Measurements from ENCODE around the gene AADAT. TPM values are rescaled to one million over a fixed set of nuclear protein-coding genes. Genes with fewer than 3 reads are reported as not detected.

The AADAT gene
- total and polyA plus RNA-seq, 2 of the 8 experiments (the other 6 are each of a cell fraction or from before 2014, with no cell fraction given), result 6.1 to 7.7 TPM

DNA sequence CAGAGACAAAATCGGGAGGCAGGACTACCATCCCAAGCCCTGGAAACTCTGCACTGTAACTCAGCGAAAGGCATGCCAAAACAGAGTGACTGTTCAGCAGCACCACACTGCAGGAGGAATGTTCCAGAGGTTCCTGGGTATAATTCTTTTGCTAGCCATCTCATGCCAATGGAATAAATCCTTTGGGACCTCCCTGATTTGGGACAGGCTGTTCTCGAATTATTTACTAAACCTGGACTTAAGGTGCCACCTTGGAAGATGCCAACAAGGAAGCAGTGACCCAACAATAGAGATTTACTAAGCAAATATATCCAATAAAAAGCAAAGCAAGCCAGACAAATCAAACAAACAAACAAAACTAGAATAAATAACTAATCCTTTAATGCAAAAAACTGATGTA lies 9.3 kb downstream of the AADAT start:
- no peak overlapping the region for H2BK20ac ChIP-seq (ENCODE audit: low read length)
- CTCF ChIA-PET (ENCODE audit: partially characterized antibody), result no interaction called here
- H3K79me2 ChIP-seq (ENCODE audit: control insufficient read depth in 1 of 2, insufficient read depth in 2 of 2, low read length in 2 of 2), result no peaks in the 10 kb centered on the region
- no peak overlapping the region for H2AK5ac ChIP-seq (ENCODE audit: low read depth, low read length)
- no peak overlapping the region for H3K14ac ChIP-seq (ENCODE audit: insufficient read length)
- H3K18ac ChIP-seq (ENCODE audit: extremely low read depth, low read length), result no peak overlapping the region
- 73% methylated on average over 3 of the region's 3 CpGs; no CpG with 5 or more reads in 1 of the 2 experiments for WGBS, 2 experiments (ENCODE audit: extremely low coverage in 1 of 2, insufficient coverage in 1 of 2, insufficient read length in 1 of 2, insufficient replicate concordance in 2 of 2, low coverage in 1 of 2, low lambda C conversion rate in 2 of 2, missing lambda C conversion rate in 1 of 2)
- no peak overlapping the region for H3K9ac ChIP-seq (replicated peaks in 1 of 4; ENCODE audit: extremely low read depth in 1 of 4, low read depth in 3 of 4, low read length in 3 of 4)
- no peak overlapping the region for H2BK15ac ChIP-seq (ENCODE audit: low read length)
- H4K8ac ChIP-seq (ENCODE audit: extremely low read depth, insufficient read depth, low read length), result no peak overlapping the region
- no peak overlapping the region for H3K4ac ChIP-seq (replicated peaks; ENCODE audit: insufficient read length, low read depth, low read length)
- no peaks in the 10 kb centered on the region for H3K4me1 ChIP-seq (replicated peaks in 1 of 4; ENCODE audit: control insufficient read depth in 3 of 4, insufficient read depth in 4 of 4, low read length in 3 of 4)
- no peak overlapping the region for H3K23ac ChIP-seq (ENCODE audit: insufficient read length)
- DNase-seq (ENCODE audit: low read depth in 1 of 2, low spot score in 2 of 2), result no peak
- no peaks in the 10 kb centered on the region for H3K9me3 ChIP-seq (ENCODE audit: insufficient read depth in 2 of 2, low read depth in 1 of 2, low read length in 1 of 2)
- no peak for FAIRE-seq
- H3K79me1 ChIP-seq (ENCODE audit: low read depth, low read length), result no peaks in the 10 kb centered on the region
- peaks cover 0 to 2% of the 10 kb centered on the region in 2 experiments for H4K20me1 ChIP-seq (replicated peaks in 1 of 2; ENCODE audit: control insufficient read depth in 1 of 2, insufficient read depth in 2 of 2, low read length in 2 of 2)
- H4K5ac ChIP-seq (ENCODE audit: insufficient read length, low read depth, low read length), result no peak overlapping the region
- H2BK12ac ChIP-seq (ENCODE audit: low read depth, low read length), result no peak overlapping the region
- peaks cover 2 to 15% (median 8%) of the 10 kb centered on the region in 4 experiments; a peak in 5 of 8 replicates for H3K36me3 ChIP-seq (ENCODE audit: control insufficient read depth in 2 of 4, insufficient read depth in 4 of 4, low read length in 3 of 4)
- H4K91ac ChIP-seq (replicated peaks; ENCODE audit: insufficient read length, low read length), result no peak overlapping the region
- no peak overlapping the region for H2BK120ac ChIP-seq (replicated peaks; ENCODE audit: low read depth, low read length)
- POLR2A ChIA-PET (ENCODE audit: partially characterized antibody), result no interaction called here
- no peak overlapping the region for H3K4me2 ChIP-seq (ENCODE audit: insufficient read depth in 1 of 2, low read depth in 2 of 2, low read length in 2 of 2)
- no peak overlapping the region for H3K4me3 ChIP-seq (ENCODE audit: extremely low read depth in 1 of 4, insufficient read depth in 2 of 4, low read depth in 3 of 4, low read length in 4 of 4)
- H3K56ac ChIP-seq (replicated peaks; ENCODE audit: insufficient read length, low read depth, low read length), result no peak overlapping the region
- TF ChIP-seq, protein P1, sequence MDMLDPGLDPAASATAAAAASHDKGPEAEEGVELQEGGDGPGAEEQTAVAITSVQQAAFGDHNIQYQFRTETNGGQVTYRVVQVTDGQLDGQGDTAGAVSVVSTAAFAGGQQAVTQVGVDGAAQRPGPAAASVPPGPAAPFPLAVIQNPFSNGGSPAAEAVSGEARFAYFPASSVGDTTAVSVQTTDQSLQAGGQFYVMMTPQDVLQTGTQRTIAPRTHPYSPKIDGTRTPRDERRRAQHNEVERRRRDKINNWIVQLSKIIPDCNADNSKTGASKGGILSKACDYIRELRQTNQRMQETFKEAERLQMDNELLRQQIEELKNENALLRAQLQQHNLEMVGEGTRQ (IDR thresholded peaks at IDR 0.05; ENCODE audit: low read length), result no peak
- no peak for TF ChIP-seq TAF7 (optimal IDR thresholded peaks at IDR 0.05; ENCODE audit: borderline replicate concordance, low read depth, low read length)
- TF ChIP-seq BRCA1 (IDR thresholded peaks at IDR 0.05; ENCODE audit: low read depth, low read length), result no peak
- TF ChIP-seq SUZ12 (IDR thresholded peaks at IDR 0.05; ENCODE audit: low read length), result no peak
- TF ChIP-seq JUN (IDR thresholded peaks at IDR 0.05; ENCODE audit: low read depth, low read length), result no peak
- TF ChIP-seq SAP30 (IDR thresholded peaks at IDR 0.05; ENCODE audit: insufficient read depth, insufficient replicate concordance, low read length), result no peak
- no peak for TF ChIP-seq HDAC6 (IDR thresholded peaks at IDR 0.05; ENCODE audit: low read depth, low read length)
- no peak for TF ChIP-seq RNF2 (IDR thresholded peaks at IDR 0.05; ENCODE audit: borderline replicate concordance, low read depth, low read length, missing control alignments, poor library complexity, severe bottlenecking)
- TF ChIP-seq PHF8 (conservative IDR thresholded peaks at IDR 0.05; ENCODE audit: low read depth, low read length), result no peak
- H2AFZ ChIP-seq (ENCODE audit: low read length), result no peak overlapping the region
- H2BK5ac ChIP-seq (ENCODE audit: low read depth, low read length), result no peak overlapping the region
- no peaks in the 10 kb centered on the region; the same call in 1 of the 2 replicates for H3K23me2 ChIP-seq (ENCODE audit: low read depth, low read length)
- no peak overlapping the region for H3K27ac ChIP-seq (ENCODE audit: low read depth, low read length)
- H3K27me3 ChIP-seq (replicated peaks in 1 of 4; ENCODE audit: control insufficient read depth in 3 of 4, extremely low read depth in 1 of 4, insufficient read depth in 3 of 4, low read length in 3 of 4), result no peaks in the 10 kb centered on the region

All from H1 (cell line).